WTC11 (cell line): ENCODE results near the gene BAZ2A. TPM values are rescaled to one million over a fixed set of nuclear protein-coding genes. Genes with fewer than 3 reads are reported as not detected.

ENCODE experiments used
- FOXP4 ChIP-seq: sonication (generic); formaldehyde crosslinking; IDR thresholded peaks from 2 replicates; pipeline ENCODE4 v1.8.0; 2022; ENCODE audit warnings: mild to moderate bottlenecking, missing genetic modification reagents
- MAX ChIP-seq: sonication (generic); formaldehyde crosslinking; IDR thresholded peaks from 2 replicates; pipeline ENCODE4 v1.8.0; 2022; ENCODE audit warnings: mild to moderate bottlenecking, missing genetic modification reagents
- PRDM15 ChIP-seq: sonication (generic); formaldehyde crosslinking; IDR thresholded peaks from 2 replicates; pipeline ENCODE4 v1.8.0; 2022; ENCODE audit warnings: missing genetic modification reagents
- TP53 ChIP-seq: sonication (generic); formaldehyde crosslinking; IDR thresholded peaks from 2 replicates; pipeline ENCODE4 v1.8.1; 2023; ENCODE audit warnings: mild to moderate bottlenecking, missing genetic modification reagents
- ZNF512 ChIP-seq: sonication (generic); formaldehyde crosslinking; IDR thresholded peaks from 2 replicates; pipeline ENCODE4 v1.8.1; 2022; ENCODE audit warnings: missing genetic modification reagents, borderline replicate concordance
- ZNF532 ChIP-seq: fragments of 250-450 bp; sonication (Bioruptor Pico); IDR thresholded peaks from 2 replicates; pipeline ENCODE4 v1.9.0; 2021; ENCODE audit warnings: mild to moderate bottlenecking, borderline replicate concordance
- total RNA-seq: library from RNA; stranded (reverse); gene quantifications from 3 replicates; pipeline ENCODE4 v1.2.3, GENCODE V29; 2021

BAZ2A gene
- total RNA-seq, 1 experiment from 2014 or later, result 114 TPM

GRCh38 chr12:56546680-56547079, 83.4 kb downstream of the BAZ2A start (continued):
- TF ChIP-seq FOXP4 (CRISPR knock-in tag), result no peak
- TF ChIP-seq TP53, result no peak
- TF ChIP-seq PRDM15 (CRISPR knock-in tag), result no peak
- no peak for TF ChIP-seq ZNF532
- TF ChIP-seq MAX (CRISPR knock-in tag), result no peak
- no peak for TF ChIP-seq ZNF512 (CRISPR knock-in tag)

Other genes starting within 250 kb of the BAZ2A start
- 60.9 to 67.1 TPM (median 64.9 TPM) in 3 replicates for gene TIMELESS, start 180.9 kb downstream of the BAZ2A start, total RNA-seq
- gene MIP, start 175.7 kb downstream of the BAZ2A start, total RNA-seq, result not detected in 3 replicates
- gene SPRYD4, start 161.7 kb downstream of the BAZ2A start, total RNA-seq, result 2.8 to 4.2 TPM (median 3.1 TPM) in 3 replicates
- gene GLS2, start 142.2 kb downstream of the BAZ2A start, total RNA-seq, result 14.8 to 17.2 TPM (median 15.9 TPM) in 3 replicates
- gene RBMS2, start 108.5 kb downstream of the BAZ2A start, total RNA-seq, result 11.8 to 16.7 TPM (median 16.1 TPM) in 3 replicates
- 971 to 1,064 TPM (median 1,005 TPM) in 3 replicates for gene ATP5F1B, start 15.7 kb upstream of the BAZ2A start, total RNA-seq
- 394 to 436 TPM (median 420 TPM) in 3 replicates for gene PTGES3, start 58.0 kb upstream of the BAZ2A start, total RNA-seq
- 987 to 1,052 TPM (median 1,025 TPM) in 3 replicates for gene NACA, start 95.0 kb upstream of the BAZ2A start, total RNA-seq
- gene PRIM1, start 122.0 kb upstream of the BAZ2A start, total RNA-seq, result 51.7 to 54.5 TPM (median 54.0 TPM) in 3 replicates
- 2.4 to 5.6 TPM (median 4.8 TPM) in 3 replicates for gene HSD17B6, start 133.0 kb upstream of the BAZ2A start, total RNA-seq